ENCODE data around the gene POM121L2.

- TF ChIP-seq POLR2A (IDR thresholded peaks at IDR 0.05) = no peak
- TF ChIP-seq, protein P1, sequence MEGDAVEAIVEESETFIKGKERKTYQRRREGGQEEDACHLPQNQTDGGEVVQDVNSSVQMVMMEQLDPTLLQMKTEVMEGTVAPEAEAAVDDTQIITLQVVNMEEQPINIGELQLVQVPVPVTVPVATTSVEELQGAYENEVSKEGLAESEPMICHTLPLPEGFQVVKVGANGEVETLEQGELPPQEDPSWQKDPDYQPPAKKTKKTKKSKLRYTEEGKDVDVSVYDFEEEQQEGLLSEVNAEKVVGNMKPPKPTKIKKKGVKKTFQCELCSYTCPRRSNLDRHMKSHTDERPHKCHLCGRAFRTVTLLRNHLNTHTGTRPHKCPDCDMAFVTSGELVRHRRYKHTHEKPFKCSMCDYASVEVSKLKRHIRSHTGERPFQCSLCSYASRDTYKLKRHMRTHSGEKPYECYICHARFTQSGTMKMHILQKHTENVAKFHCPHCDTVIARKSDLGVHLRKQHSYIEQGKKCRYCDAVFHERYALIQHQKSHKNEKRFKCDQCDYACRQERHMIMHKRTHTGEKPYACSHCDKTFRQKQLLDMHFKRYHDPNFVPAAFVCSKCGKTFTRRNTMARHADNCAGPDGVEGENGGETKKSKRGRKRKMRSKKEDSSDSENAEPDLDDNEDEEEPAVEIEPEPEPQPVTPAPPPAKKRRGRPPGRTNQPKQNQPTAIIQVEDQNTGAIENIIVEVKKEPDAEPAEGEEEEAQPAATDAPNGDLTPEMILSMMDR (IDR thresholded peaks at IDR 0.05) = no peak
Observed at GRCh38 chr6:27334141-27334540, 22.1 kb upstream of the POM121L2 start.

All from heart left ventricle (tissue), 13 donors.